Measurements from ENCODE around the gene SP140L. TPM values are rescaled to one million over a fixed set of nuclear protein-coding genes. Genes with fewer than 3 reads are reported as not detected.
"Not testable (repeated sequence)": the region's sequence is repeated elsewhere in the genome, so short reads cannot be mapped to it uniquely, and the experiment has no call there.

Gene SP140L
- 39.0 TPM for total RNA-seq

DNA sequence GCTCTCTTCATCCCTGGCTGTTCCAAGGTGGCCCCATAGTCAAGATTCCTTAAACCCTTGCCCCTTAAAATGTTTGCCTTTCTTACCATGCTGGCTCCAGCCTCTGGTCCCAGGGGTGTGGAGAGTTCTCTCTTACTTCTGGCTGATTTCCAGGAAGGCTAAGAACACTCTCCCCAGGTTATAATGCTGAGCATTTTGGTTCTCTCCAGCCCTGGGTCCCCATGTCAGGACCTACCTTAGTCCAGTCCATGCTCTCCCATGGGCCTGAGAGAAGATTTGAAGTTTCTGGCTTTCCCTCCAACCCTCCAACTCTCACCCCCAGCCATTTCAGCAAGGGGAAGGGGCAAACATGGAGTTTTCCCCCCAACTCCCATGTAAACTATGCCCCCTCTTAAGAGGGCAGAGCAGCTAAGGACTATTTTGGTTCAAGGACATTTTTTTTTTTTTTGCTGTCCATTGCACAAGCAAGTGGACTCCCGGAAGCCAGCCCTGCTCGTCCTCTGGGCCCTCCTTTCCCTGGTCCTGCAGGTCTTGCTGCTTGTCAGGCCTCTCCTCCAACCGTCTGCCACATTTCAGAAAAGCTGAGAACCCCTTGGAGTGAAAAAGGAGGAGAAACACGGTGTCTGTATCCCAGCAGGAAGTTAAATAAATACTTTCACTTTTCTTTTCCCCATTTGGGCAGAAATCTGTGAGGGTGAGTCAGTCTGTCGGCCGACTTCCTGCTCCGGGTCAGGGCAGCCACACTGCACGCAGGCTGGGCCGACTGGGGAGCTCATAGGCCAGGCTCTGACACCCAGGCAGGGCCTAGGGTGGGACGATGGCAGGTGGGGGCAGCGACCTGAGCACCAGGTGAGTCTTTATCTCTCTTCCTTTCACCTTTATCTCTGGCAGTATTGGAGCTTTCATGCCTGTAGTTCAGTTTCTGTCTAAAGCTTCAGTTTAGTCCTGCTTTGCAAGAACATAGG lies at the start of gene SP140L:
Gene SP140L (plus strand): TSS at position 741 of the 965 bp plus-strand sequence. CDS start 77 bp downstream, at position 818.
- peak; percentile 82 for DNase-seq (ENCODE audit: low spot score)

DNA sequence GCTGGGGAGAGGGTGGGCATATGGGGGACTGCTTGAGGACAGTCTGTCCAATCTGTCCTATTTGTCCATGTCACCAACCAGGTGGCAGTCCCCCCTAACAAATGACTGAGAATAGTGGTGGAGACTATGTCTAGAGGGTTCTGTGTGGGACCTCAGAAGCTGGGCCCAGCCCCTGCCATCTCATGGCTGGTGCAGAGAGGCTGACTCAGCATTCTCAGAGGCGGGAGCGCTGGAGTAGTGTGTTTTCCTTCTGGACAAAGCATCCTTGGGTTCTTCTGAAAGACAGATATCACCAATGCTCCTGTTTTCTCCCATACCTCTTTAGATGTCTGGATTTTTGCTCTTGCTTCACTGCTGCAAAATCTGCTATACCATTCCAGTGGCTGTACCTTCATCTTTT lies 44.1 kb upstream of the SP140L start:
- no peak for DNase-seq (ENCODE audit: low spot score)

DNA sequence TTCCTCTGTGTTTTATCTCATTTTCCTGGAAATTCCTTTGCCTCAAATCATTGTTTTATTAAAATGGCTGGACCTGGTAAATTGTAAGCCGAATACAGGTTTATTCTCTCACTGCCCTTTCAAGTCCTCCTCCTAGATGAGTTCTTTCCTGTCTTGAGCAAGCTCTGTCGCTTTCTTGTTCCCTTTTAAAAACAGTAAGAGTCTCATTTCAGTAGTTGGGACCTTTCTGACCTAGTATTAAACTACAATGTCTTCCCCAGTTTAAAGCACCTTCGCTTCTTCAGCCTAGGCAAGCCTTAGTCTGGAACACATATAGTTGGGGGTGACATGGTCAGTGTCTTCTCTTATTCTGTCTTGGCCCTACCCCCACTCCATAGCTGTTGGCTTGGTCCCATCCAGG lies 40.9 kb upstream of the SP140L start:
- no peak for DNase-seq (ENCODE audit: low spot score)

DNA sequence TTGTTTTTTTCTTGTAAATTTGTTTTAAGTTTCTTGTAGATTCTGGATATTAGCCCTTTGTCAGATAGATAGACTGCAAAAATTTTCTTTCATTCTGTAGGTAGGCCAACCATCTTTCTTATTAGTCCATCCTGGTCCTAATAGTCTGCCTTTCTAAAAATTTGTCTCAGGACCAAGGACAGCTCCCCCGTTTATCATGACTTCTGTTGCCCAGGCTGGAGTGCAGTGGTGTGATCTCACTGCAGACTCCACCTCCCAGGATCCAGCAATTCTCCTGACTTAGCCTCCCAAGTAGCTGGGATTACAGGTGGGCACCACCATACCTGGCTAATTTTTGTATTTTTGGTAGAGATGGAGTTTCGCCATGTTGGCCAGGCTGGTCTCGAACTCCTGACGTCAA lies 37.7 kb upstream of the SP140L start:
- DNase-seq (ENCODE audit: low spot score): not testable (repeated sequence)

DNA sequence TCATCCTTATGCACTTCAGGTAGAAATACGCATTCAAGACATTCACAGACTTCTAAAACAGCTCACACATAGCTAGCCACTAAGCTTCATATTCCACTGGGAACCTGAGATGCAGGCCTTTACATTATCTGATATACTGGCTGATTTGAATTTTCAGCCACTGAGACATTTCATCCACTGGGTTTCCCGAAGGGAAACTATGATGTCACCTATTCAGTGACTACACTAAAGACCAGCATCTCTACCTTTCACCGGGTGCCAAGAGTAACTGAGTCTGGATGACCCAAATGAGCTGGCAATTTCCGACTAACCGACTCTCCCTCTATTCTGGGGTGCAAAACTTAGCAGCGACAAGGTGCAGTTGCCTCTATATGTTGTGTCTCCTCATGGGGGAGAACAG lies 31.8 kb upstream of the SP140L start:
- no peak for DNase-seq (ENCODE audit: low spot score)

DNA sequence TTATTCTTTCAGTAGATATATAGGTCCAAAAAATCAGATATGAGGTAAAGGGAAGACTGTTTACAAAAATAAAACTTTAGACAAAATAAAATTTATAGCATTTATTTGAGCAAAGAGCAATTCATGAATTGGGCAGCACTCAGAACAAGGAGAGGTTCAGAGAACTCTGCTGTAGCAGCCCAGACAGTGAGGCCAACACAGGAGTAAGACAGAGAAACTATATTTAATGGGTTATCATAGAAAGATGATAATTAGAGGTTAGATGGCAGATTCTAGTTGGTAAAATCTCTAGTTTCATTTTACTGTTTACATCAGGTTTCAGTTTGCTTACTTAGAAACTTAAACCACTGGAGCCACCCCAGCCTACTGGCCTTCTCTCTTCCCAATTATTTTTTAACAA lies 30.1 kb upstream of the SP140L start:
- no peak for DNase-seq (ENCODE audit: low spot score)

- no peak for DNase-seq (ENCODE audit: low spot score)
Observed at GRCh38 chr2:230299618-230300017, 27.4 kb upstream of the SP140L start.

DNA sequence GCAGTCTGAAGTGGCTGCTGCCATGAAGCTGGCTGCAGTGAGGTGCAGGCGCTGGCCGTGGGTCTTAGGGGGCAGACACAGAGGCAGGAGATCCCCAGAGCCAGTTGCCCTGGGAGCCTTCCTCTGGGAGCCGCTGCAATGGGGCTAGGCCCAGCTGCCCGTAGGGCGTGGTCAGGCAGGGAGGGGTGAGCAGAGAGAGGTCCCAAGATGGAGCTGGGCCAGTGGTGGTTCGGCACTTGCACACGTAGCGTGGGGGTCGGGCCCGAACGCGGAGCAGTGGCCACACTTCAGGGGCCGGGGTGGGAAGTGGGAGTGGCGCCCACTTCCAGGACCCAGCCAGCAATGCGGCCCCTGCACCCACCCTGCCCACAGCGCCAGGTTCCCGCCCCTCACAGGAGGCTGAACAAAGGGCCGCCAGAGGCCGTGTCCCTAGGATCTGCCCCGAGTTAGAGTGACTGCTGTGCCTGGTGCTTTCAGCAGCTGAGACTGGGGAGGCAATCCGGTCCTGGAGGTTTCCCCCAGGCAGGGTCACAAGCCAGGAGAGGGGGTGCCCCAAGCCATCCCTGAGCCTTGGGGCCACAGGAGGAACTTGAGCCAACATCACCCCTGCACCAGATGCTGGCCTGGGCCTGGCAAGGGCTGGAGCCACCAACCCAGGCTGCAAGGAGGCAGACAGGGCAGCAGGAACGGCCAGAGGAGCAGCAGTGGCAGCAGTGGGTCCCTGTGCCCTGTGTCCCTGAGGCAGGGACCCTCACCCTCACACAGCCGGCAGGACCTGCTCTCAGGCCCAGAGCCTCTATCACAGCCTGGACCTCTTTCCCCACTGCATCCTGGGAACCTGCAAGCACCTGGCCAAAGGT lies 21.3 kb upstream of the SP140L start:
- no peak for DNase-seq (ENCODE audit: low spot score)

DNA sequence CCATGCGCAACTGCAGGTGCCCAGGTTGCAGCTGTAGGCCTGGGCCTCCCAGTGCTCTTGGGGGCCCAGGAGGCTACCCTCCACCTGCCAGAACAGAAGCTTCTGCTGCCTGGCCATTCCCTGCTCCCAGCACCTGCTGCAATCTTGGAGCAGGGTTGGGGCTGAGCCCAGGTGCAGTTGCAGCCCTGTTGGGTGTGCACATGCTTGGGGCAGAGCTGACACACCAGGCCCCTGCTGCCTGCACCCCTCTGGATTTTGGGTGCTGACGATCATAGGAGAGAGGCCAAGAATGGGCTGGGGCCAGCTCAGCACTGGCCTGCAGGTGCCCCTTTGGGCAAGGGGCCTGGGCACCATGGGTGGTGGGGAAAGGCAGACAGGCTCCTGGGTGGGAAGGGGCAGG lies 20.5 kb upstream of the SP140L start:
- no peak for DNase-seq (ENCODE audit: low spot score)

DNA sequence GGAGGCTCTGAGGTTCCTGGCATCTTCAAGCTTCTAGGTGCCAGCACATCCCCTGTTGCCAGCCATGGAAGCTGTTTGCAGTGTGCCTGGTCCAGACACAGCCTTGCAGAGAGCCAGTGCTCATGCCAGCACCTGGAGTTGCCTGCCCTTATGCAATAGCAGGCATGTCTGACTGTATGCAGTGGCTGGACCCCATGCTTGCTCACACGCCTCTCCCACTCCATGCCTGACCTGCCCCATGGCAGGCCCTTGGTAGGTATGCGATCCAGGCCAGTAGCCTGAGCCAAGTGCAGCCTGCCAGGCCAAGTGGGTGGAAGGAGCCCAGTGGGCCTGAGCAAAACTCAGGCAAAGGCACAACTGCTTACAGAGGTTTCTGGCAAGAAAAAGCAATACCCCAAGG lies 19.5 kb upstream of the SP140L start:
- DNase-seq (ENCODE audit: low spot score): no peak

DNA sequence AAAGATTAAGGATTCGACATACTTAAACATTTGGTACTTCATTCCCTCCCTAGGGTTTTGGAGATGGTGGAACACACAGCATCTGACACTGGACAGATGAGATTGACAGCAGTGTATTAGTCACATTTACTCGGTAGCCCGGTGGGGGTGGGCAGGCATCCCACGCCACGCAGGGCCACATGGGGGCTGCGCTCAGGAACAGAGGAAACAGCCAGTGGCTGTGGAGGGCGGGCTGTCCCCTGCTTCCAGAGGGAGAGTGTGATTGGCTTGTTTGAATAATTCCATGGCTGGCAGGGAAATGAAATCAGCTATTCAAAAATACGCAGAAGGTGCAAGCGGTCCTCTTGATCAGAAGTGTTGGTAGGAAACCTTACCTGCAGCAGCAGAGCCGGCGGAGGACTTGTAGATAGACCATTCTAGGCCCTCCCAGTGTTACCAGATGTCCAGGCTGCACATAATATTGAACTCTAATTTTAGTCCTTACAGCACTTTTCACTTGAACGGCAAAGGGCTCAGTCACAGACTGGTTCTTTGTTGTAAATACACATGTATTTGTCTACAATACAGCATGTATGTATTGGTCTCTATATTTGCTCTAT lies 18.5 kb upstream of the SP140L start:
- no peak for DNase-seq (ENCODE audit: low spot score)

DNA sequence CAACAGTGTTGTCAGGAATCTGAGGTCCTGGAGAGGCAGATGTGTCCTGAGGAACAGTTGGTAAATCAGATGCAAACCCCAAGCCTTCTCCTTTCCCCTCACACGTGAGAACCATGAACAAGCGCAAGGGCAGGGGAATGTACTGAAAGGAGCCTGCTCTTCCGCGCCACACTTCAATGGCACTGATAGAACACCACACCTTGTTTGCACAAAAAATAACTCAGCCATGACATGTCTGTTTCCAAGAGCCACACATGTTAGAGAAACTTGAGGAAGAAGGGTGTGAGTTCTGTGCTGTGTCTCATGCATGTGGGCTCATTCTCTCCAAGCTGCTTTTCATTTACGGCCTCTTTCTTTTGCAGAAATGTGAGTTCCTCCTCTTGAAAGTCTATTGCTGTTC lies 16.2 kb upstream of the SP140L start:
- not testable (repeated sequence) for DNase-seq (ENCODE audit: low spot score)

- not testable (repeated sequence) for DNase-seq (ENCODE audit: low spot score)
Observed at GRCh38 chr2:230311634-230312033, 15.4 kb upstream of the SP140L start.

GRCh38 chr2:230312638-230313037 lies 14.4 kb upstream of the SP140L start:
- no peak for DNase-seq (ENCODE audit: low spot score)

DNA sequence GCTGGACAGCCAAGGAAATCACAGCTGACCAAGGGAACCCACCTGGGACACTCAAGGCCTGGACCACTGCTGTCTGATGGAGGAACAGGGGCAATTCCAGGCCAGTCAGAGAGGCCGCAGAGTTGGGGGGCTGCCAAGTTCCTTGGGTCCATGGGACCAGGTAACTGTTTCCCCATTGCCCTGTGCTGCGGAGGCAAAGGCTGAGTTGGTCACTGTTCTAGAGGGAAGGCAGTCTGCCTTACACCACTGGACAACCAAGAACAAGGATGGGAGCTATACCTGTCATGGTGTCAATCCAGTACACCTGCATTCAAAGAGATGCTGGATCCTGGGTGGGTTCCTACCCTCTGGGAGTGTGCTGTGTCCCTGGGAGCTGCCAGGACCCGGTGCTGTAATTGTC lies 9.6 kb upstream of the SP140L start:
- no peak for DNase-seq (ENCODE audit: low spot score)

DNA sequence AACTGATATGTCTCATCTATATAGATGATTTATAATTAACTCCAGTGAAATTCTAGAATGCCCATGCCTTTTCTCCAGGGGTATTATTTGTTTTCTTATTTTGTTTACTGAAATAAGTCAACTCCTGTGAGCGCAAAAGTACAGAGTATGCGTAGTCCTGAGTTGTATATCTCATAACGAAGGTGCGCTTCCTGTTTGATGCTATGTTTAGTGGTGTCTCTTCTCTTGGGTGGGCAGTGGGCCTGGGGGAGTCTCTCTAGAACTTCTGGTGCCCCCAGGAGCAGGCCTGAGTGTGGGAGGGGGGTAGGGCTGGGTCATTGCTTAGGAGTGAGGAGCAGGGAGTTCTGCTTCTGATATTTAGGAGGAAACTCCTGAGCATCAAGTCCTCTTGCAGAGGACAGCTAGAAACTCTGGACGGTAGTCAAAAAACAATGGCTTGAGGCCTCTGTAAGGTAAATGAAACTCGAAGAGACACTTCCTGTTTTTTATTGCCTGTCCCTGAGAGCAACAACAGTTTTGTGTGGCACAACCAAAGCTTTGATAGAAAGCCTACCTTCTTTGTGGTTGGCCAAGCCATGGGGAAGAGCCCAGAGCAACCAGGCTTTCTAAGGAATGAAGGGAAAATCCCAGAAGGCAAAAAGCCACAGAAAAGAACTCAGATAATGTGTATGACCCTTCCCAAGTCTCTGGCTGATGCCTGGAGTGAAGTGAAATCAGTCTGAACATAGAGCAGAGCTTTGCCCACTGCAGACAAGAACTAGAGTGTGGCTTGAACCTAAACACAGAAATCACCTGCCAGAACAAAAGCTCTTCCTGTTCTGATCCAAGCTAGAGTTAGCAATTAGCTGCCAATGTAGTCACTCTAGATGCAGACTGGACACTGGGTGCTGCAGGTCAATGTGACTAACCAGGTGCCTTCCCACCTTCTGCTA lies 8.5 kb upstream of the SP140L start:
- DNase-seq (ENCODE audit: low spot score): no peak

DNA sequence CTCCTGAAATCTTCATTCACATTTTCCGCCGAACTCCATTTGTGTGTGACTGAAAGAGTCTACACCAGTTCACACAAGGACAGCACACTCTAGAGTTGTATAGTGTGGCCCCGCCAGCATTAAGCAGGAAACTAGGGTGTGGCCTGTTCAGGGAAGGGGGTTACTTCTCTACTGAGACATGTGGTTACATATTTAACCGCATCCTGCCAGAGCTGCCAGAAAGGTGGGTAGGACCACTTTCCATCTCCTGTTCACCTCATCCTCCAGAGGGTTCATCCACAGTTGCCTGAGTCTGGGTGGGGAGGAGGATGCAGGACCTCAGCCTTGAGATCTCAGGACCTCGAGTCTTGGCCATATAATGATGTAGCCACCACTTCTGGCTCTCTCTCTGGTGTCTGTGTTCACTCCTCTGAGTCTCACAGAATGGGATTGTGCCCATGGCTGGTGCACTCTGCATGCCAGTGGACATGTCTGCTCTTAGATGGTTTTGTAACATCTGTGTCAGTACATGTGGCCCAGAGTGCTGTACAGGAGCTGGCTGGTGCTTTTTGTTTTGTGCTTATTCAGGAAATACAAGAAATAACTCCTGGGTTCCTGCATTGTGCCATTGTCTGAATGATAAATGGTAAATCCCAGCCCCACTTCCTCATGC lies 7.7 kb upstream of the SP140L start:
- DNase-seq (ENCODE audit: low spot score): no peak

- no peak for DNase-seq (ENCODE audit: low spot score)
Observed at GRCh38 chr2:230321031-230321430, 6.0 kb upstream of the SP140L start.

DNA sequence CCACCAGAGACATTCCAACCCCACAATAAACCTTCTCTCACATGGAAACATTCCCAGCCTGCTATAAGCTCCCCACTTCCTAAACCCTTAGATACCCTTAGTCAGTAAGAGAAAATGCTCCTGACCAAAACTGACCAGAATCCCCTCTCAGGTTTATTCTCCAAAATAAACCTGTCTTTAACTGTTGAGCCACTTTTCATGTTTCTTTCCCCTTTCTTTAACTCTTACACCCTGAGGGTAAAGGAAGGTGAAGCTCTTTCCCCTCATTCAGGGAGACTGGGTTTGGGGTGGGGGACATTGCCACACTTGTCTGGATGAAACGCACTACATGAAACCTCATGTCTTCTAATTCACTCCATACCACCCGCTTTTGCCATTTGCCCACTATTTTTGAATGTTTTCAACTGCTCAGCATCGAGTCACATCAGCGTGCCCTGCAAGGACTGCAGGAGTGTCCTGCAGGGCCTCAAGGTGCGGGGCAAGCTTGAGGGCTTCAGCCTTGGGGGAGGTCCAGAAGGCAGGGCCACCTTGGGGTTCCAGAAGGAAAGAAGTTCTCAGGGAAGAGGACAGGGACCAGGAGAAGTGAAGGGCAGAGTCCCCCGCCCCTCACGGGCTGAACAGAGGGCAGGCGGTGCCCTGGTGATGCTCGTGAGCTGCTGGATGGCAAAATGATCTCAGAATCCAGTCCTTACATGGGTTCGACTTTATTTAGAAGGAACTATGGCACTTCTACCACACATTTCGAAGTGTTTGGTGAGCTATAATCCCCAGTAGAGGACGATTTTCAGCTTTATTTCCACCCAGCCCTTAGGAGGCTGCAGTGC lies 4.2 kb upstream of the SP140L start:
- DNase-seq (ENCODE audit: low spot score): no peak
